SK-N-SH (cell line): ENCODE measurements around the gene LRP10.

Source experiments
- CTCF ChIP-seq: fragments of 200-600 bp; sonication (generic); IDR thresholded peaks from 2 replicates; pipeline ENCODE4 v1.6.1; 2017; ENCODE audit warnings: antibody characterized with exemption, mild to moderate bottlenecking, moderate library complexity
- EP300 ChIP-seq, 2 experiments: IDR thresholded peaks; 2 replicates each; pipeline versions ENCODE4 v1.4.0 to v1.6.1; 2012; ENCODE audit warnings: borderline replicate concordance in 1 of 2, low read depth in 1 of 2, low read length in 1 of 2
- GATA2 ChIP-seq: sonication (generic); formaldehyde crosslinking; IDR thresholded peaks from 2 replicates; pipeline ENCODE4 v1.5.0; 2020; ENCODE audit warnings: mild to moderate bottlenecking, missing genetic modification reagents
- RAD21 ChIP-seq: IDR thresholded peaks from 2 replicates; pipeline ENCODE4 v1.6.1; 2012; ENCODE audit warnings: mild to moderate bottlenecking, low read length
- SMC3 ChIP-seq: IDR thresholded peaks from 2 replicates; pipeline ENCODE4 v1.6.1; 2012; ENCODE audit warnings: low read depth, low read length, improper control_type of control experiment
- USF2 ChIP-seq: fragments of 150-350 bp; IDR thresholded peaks from 2 replicates; pipeline ENCODE4 v1.6.1; 2017; ENCODE audit warnings: antibody characterized with exemption, low read length, low read depth, borderline replicate concordance

GRCh38 chr14:22856428-22856827 lies 15.1 kb upstream of the LRP10 start:
- TF ChIP-seq GATA2 (CRISPR knock-in tag) (no peak), CTCF (no peak), RAD21 (no peak), USF2 (no peak), SMC3 (no peak), EP300 (IDR thresholded peaks at IDR 0.05; ENCODE audit: borderline replicate concordance in 1 of 2, low read depth in 1 of 2, low read length in 1 of 2) (no peak)
